Vagina (tissue), 2 donors: Measurements from ENCODE around the gene SERPINH1.

ENCODE experiments used
- POLR2A ChIP-seq, 2 donors: fragments of 450-650 bp; IDR thresholded peaks; one replicate each; pipeline ENCODE4 v1.6.1; 2017; ENCODE audit warnings: antibody characterized with exemption in 2 of 2, mild to moderate bottlenecking in 2 of 2, moderate library complexity in 2 of 2
- TF ChIP-seq, protein P1 (sequence below), 3 experiments: fragments of 450-650 bp in 2 of 3; fragments of 200-600 bp in 1 of 3; sonication (generic) in 1 of 3; IDR thresholded peaks; one replicate each; pipeline ENCODE4 v1.5.1; 2017 to 2019; ENCODE audit warnings: antibody characterized with exemption in 3 of 3, mild to moderate bottlenecking in 2 of 3, moderate library complexity in 2 of 3

DNA sequence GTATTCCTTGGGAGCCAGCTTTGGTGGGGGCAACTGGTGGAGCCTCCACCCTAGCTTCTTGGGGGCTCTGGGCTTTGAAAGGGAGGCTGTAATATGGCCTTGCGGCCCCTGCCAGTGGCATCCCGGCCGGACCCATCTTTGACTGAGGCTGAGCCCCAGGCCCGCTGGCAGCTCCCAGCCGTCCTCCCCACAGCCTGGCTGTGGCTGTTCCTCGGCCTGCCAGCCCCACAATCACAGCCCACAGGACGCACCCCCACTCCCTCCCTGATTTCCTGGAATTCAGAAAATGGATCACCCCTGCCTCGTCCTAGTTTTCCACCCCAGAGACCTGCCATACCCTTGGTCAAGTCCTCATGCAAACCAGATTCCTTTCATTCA, 23.2 kb downstream of the SERPINH1 start:
- TF ChIP-seq, protein P1, sequence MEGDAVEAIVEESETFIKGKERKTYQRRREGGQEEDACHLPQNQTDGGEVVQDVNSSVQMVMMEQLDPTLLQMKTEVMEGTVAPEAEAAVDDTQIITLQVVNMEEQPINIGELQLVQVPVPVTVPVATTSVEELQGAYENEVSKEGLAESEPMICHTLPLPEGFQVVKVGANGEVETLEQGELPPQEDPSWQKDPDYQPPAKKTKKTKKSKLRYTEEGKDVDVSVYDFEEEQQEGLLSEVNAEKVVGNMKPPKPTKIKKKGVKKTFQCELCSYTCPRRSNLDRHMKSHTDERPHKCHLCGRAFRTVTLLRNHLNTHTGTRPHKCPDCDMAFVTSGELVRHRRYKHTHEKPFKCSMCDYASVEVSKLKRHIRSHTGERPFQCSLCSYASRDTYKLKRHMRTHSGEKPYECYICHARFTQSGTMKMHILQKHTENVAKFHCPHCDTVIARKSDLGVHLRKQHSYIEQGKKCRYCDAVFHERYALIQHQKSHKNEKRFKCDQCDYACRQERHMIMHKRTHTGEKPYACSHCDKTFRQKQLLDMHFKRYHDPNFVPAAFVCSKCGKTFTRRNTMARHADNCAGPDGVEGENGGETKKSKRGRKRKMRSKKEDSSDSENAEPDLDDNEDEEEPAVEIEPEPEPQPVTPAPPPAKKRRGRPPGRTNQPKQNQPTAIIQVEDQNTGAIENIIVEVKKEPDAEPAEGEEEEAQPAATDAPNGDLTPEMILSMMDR (IDR thresholded peaks at IDR 0.05) = no peak
- no peak for TF ChIP-seq POLR2A (IDR thresholded peaks at IDR 0.05)
